Choroid plexus epithelial cell (primary cell): ENCODE data around the gene BACE2.

Experiments
- DNase-seq: peaks from one replicate; pipeline ENCODE4 v3.0.0-alpha.2; 2010; ENCODE audit warnings: low read depth
- H3K4me3 ChIP-seq: 2 replicates; pipeline ENCODE4 v1.5.1; 2011; ENCODE audit warnings: low read depth, mild to moderate bottlenecking, control low read depth, low read length, moderate library complexity
- TF ChIP-seq, protein P1 (sequence below): conservative IDR thresholded peaks from 2 replicates; pipeline ENCODE4 v1.5.1; 2011; ENCODE audit warnings: low read depth, mild to moderate bottlenecking, control low read depth, inconsistent platforms, low read length, moderate library complexity

The BACE2 gene

DNA sequence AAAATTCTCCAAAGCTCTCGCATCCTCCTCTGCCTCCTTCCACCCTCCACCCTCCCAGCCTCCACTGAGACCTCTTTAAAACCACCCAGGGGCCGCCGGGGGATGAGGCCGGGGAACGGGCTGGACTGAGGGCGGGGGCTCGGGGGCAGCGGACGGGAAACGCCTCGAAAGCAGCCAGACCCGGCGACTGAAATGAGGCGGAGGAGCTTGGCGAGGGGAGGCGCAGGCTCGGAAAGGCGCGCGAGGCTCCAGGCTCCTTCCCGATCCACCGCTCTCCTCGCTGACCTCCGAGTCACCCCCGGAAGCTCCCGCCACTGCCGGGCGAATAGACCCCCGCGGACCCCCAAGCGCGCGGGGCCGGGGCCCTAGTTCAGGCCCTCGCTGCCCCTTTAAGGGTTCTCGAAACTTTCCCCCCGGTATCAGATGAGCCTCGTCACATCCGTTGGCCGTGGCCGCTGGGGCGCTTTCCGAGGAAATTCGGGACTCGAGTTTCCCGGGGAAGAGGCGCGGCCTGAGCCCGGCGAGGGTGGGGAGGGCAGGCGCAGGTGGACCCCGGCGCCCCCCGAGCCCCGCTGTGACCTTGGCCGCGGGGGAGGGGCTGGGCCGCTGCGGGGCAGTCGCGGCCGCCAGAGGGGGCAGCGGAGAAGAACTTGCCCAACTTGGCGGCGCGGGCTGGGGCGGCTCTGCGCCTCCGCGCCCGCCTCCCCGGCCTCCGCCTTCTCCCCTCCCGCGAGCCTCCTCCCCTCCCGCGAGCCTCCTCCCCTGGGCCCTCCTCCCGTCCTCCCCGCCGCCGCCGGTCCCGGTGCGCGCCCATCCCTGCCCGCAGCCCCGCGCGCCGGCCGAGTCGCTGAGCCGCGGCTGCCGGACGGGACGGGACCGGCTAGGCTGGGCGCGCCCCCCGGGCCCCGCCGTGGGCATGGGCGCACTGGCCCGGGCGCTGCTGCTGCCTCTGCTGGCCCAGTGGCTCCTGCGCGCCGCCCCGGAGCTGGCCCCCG lies at the start of gene BACE2:
TSS of gene BACE2 (plus strand) at position 813 of the 995 bp plus-strand sequence. CDS start at position 917, 104 bp downstream.
- peak; percentile 63 for DNase-seq
- TF ChIP-seq, protein P1, sequence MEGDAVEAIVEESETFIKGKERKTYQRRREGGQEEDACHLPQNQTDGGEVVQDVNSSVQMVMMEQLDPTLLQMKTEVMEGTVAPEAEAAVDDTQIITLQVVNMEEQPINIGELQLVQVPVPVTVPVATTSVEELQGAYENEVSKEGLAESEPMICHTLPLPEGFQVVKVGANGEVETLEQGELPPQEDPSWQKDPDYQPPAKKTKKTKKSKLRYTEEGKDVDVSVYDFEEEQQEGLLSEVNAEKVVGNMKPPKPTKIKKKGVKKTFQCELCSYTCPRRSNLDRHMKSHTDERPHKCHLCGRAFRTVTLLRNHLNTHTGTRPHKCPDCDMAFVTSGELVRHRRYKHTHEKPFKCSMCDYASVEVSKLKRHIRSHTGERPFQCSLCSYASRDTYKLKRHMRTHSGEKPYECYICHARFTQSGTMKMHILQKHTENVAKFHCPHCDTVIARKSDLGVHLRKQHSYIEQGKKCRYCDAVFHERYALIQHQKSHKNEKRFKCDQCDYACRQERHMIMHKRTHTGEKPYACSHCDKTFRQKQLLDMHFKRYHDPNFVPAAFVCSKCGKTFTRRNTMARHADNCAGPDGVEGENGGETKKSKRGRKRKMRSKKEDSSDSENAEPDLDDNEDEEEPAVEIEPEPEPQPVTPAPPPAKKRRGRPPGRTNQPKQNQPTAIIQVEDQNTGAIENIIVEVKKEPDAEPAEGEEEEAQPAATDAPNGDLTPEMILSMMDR, result peak; percentile 30
- peak within 1 kb of the TSS; percentile 60 for H3K4me3 ChIP-seq

DNA sequence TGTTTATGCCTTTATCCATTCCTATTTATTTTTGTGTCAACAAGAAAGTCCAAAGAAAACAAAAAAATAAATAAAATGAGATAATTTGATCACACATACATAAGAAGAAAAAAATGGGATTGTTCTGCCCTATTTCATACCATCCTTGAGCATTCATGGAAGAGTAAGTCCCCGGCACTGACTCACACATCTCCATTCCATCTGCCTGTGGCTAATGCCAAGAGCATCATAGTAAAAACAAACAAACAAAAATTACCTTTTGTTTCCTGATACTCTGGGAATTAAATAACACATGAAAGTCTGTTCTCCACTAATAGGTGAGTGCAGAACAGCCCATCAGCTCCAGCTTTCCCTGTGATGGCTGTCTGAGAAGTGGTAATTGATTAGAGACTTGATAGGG lies 48.1 kb upstream of the BACE2 start:
- TF ChIP-seq, protein P1, result no peak
- no peak for DNase-seq

DNA sequence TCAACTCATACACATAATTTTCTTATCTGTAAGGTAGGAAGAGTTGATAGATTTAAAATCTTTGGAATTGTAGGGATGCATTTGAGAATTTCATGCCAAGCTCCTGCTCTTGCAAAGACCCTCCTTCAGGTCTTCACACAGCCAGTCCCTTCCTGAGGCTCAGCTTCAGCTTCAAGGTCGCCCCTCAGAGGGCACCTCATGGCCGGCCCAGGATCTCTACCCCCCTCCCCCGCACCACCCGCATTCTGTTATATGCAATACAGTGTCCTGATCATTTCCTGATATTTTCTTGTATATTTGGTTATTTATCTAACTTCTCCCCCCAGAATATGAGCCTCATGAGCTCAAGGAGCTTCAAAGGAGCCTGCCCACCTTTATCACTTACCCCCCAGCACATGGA lies 47.0 kb upstream of the BACE2 start:
- no peak overlapping the region for H3K4me3 ChIP-seq
- no peak for DNase-seq
- TF ChIP-seq, protein P1, result no peak

More for the DNA sequence above, 48.1 kb upstream of the BACE2 start:
- H3K4me3 ChIP-seq, result no peak overlapping the region

DNA sequence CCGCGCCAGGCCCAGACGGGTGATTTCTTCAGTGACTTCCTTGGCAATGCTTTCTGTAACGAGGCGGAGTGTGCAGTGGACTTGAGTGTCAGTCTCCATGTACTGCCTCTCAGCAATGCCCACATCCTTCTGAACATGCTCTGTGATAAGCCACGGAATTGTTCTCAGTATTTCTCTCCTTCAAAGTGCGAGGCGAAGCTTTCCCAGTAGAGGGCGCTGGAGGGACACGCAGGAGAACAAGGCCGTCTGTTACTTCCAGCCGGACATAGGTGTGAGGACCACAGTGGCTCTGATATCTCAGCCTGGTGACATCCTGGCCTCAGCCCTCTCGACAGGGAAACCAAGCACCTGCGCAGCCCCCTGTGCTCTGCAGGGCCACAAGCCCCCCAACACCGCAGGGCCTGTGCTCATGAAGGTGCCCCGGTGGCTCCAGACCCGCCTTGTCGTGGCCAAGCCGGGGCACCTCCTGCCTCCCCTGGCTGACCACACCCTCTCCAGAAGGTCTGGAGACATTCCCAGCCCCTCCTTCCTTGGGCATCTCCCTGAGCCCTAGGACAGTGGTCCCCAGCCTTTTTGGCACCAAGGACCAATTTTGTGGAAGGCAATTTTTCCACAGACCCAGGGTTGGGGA lies 46.1 kb upstream of the BACE2 start:
- no peak overlapping the region for H3K4me3 ChIP-seq
- TF ChIP-seq, protein P1, result peak; percentile 76
- peak; percentile 66 for DNase-seq

DNA sequence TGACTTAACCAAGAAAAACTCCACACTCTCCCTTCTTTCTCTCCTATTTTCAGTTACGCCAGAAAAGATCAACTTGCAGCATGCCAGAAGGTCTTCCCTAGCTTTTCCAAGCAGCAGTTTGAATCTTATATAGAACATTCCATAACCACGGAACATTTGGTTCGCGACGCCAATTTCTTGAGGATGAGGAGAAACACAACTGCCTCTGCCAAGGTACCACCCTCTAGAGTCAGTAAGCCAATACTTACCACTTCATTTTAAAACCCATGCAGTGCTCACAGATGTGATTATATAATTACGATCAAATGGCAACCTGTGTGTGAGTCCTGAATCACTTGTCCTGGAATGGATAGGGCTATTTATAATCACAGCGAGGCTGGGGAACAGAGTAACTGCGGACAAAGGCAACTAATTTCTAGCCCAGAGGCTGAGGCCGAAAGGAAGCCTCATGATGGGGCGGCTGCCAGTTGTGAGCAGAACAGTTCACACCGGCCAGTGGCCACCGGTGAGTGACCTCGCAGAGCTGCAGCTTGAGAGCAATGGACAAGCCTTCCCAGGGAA lies 43.2 kb upstream of the BACE2 start:
- TF ChIP-seq, protein P1, result no peak
- no peak overlapping the region for H3K4me3 ChIP-seq
- DNase-seq, result no peak

DNA sequence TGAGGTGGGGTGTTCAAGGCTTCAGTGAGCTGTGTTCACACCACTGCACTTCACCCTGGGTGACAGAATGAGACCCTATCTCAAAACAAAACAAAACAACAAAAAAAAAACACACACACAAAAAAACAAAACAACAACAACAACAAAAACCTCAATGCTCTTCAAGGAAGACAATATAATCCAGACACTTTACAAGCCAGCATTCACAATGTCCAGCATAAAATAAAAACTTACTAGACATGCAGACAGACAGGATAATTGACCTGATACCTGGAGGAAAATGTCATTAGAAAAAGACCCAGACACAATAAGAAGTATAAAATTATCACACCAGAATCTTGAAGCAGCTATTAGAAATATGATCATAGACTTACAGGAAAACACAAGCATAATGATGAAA lies 39.0 kb upstream of the BACE2 start:
- TF ChIP-seq, protein P1, result no peak
- H3K4me3 ChIP-seq, result no peak overlapping the region
- DNase-seq, result no peak
